C4-2B (cell line): ENCODE data around the gene DDRGK1.

Source experiments
- H3K27ac ChIP-seq: fragments of 450-650 bp; 2 replicates; pipeline ENCODE4 v1.5.1; 2017
- CTCF ChIP-seq: fragments of 450-650 bp; conservative IDR thresholded peaks from 2 replicates; pipeline ENCODE4 v1.5.1; 2017; ENCODE audit warnings: mild to moderate bottlenecking
- ZFX ChIP-seq: fragments of 450-650 bp; IDR thresholded peaks from 2 replicates; pipeline ENCODE4 v1.6.1; 2017

The DDRGK1 gene

GRCh38 chr20:3245711-3246110 lies 41.2 kb upstream of the DDRGK1 start:
- no peak overlapping the region for H3K27ac ChIP-seq
- TF ChIP-seq ZFX = no peak
- TF ChIP-seq CTCF = no peak

- TF ChIP-seq CTCF (no peak), ZFX (no peak)
- no peak overlapping the region for H3K27ac ChIP-seq
Measured at GRCh38 chr20:3245156-3245555, 40.7 kb upstream of the DDRGK1 start.

- no peak for TF ChIP-seq CTCF
- no peak for TF ChIP-seq ZFX
- no peak overlapping the region for H3K27ac ChIP-seq
Measured at GRCh38 chr20:3244613-3245012, 40.1 kb upstream of the DDRGK1 start.

DNA sequence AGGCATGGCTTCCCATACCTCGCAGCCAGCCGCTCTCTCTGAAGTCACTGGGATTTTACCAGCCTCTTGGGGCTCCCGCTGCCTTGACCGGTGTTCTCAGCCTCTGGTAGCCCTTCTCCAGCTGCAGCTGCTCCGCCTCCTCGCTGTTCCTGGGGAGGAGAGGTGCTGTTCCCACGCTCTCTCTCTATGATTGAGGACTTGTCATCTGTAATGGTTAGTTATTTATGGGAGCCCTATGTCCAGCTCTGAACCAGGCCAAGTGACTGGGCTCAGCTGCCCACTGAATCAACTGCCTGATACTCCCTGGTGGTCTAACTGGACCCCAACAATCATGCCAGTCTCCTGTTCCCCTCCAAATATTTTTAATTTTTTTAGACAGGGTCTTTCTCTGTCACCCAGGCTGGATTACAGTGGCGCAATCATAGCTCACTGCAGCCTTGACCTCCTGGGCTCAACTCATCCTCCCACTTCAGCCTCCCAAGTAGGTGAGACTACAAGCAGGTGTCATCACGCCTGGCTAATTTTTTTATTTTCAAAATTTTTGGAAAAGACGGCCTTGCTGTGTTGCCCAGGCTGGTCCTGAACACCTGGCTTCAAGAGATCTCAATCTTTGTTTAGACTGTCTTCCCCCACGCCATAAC lies 39.4 kb upstream of the DDRGK1 start:
- H3K27ac ChIP-seq = no peak overlapping the region
- TF ChIP-seq ZFX = no peak
- TF ChIP-seq CTCF = no peak

- TF ChIP-seq ZFX (no peak), CTCF (no peak)
- no peak overlapping the region for H3K27ac ChIP-seq
Measured at GRCh38 chr20:3242172-3242692, 37.8 kb upstream of the DDRGK1 start.

DNA sequence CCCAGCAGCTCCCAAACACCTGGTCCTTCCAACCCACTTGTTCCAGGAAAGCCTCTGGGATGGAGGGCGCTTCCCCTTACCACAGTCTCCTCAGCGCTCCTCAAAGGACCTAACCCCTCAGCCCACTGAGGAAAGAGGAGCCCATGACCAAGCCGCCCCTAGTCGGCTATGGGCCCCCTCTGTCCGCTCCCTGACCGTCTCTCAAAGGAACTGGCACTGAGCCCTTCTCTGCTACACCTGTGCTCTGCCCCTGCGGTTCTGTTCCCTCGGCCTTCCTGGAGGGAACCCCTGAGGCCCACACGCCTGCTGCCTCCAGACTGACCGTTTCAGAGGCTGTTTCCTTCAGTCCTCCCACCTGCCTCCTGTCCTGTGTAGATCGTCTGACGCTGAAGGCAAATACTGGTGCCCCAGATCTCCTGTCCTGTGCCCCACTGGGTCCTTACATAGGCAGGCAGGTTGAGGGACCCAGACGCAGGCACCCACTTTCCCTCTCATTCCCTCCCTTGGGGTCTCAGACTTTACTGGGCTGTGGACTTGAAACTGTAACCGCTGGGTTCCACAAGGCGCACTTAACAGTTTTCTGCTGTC lies 36.4 kb upstream of the DDRGK1 start:
- H3K27ac ChIP-seq = no peak overlapping the region
- TF ChIP-seq ZFX = no peak
- TF ChIP-seq CTCF = no peak
